ENCODE results near the gene MYOM3. TPM values are rescaled to one million over a fixed set of nuclear protein-coding genes. Genes with fewer than 3 reads are reported as not detected.

The MYOM3 gene
- polyA plus RNA-seq, 12 donors = 135 to 506 (median 342) TPM

DNA sequence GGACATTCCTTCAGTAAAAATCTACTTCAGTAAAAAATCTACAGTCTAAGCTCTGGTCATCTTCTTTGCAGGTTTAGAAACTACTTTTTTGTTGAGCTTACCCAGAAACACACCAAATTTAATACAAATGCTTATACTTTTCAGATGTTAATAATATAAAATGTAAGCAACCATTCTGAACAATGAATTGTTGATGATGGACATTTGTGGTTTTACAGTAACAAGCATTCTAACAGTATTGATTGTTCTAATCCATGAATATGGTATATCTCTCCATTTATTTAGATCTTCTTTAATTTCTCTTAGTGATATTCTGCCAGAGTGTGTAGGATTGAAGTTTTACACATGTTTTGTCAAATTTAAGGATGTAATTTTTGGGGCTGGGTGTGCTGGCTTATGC, 104.9 kb downstream of the MYOM3 start:
- no peak for DNase-seq

Other genes starting within 250 kb of the MYOM3 start
- 10 to 100 TPM in 11 of 12 donors, not detected in 1; 11.4 to 21.9 (median 15.5) TPM for gene FUCA1, start 243.8 kb downstream of the MYOM3 start, polyA plus RNA-seq (ENCODE audit: insufficient read length in 12 of 12)
- gene CNR2, start 198.8 kb downstream of the MYOM3 start, polyA plus RNA-seq (ENCODE audit: insufficient read length in 12 of 12) = under 1 TPM in 9 of 12 donors, not detected in 3; 0.03 to 0.47 (median 0.08) TPM
- gene PNRC2, start 152.3 kb downstream of the MYOM3 start, polyA plus RNA-seq (ENCODE audit: insufficient read length in 12 of 12) = 100 to 1,000 TPM in 11 of 12 donors, not detected in 1; 100 to 180 (median 108) TPM
- 100 to 1,000 TPM in 10 of 12 donors, 10 to 100 TPM in 1, not detected in 1; 83.8 to 188 (median 133) TPM for gene SRSF10, start 131.8 kb downstream of the MYOM3 start, polyA plus RNA-seq (ENCODE audit: insufficient read length in 12 of 12)
- gene IL22RA1, start 31.0 kb upstream of the MYOM3 start, polyA plus RNA-seq (ENCODE audit: insufficient read length in 12 of 12) = 1 to 10 TPM in 4 of 12 donors, under 1 TPM in 5, not detected in 3; 0.05 to 8.7 (median 0.17) TPM
- gene IFNLR1, start 75.2 kb upstream of the MYOM3 start, polyA plus RNA-seq (ENCODE audit: insufficient read length in 12 of 12) = 1 to 10 TPM in 3 of 12 donors, under 1 TPM in 6, not detected in 3; 0.04 to 5.0 (median 0.17) TPM
- 10 to 100 TPM in 2 of 12 donors, 1 to 10 TPM in 1, under 1 TPM in 6, not detected in 3; 0.09 to 36.4 (median 0.29) TPM for gene GRHL3, start 207.2 kb upstream of the MYOM3 start, polyA plus RNA-seq (ENCODE audit: insufficient read length in 12 of 12)